Body of pancreas (tissue), 4 donors: ENCODE results near the gene PPP1R1B. TPM values are rescaled to one million over a fixed set of nuclear protein-coding genes. Genes with fewer than 3 reads are reported as not detected.
A peak's percentile ranks its signal among the peaks of the same experiment; 100 is the strongest.

ENCODE experiments used
- ATAC-seq: fragments of 150-250 bp; one replicate; pipeline ENCODE4 v1.9.1; 2016
- DNase-seq, 4 donors: peaks; one replicate each; pipeline ENCODE4 v3.0.0-alpha.2; 2019
- H3K27ac ChIP-seq, 4 donors: fragments of 200-600 bp; sonication (generic); 1 replicate in 3 of 4; 2 replicates in 1 of 4; pipeline versions ENCODE4 v1.5.1 to v1.6.1; 2016 to 2019; ENCODE audit warnings: mild to moderate bottlenecking in 1 of 4, mixed read lengths in 1 of 4, moderate library complexity in 1 of 4
- H3K27me3 ChIP-seq, 2 donors: fragments of 200-600 bp; sonication (generic); one replicate each; pipeline ENCODE4 v1.6.0; 2016; ENCODE audit warnings: mild to moderate bottlenecking in 1 of 2
- H3K36me3 ChIP-seq, 2 donors: fragments of 200-600 bp; sonication (generic); replicated peaks in 1 of 2; 2 replicates each; pipeline ENCODE4 v1.5.1; 2016; ENCODE audit warnings: low read depth in 2 of 2; ENCODE audit not compliant: insufficient read depth in 1 of 2
- H3K4me1 ChIP-seq: fragments of 200-600 bp; sonication (generic); one replicate; pipeline ENCODE4 v1.6.0; 2016
- H3K4me3 ChIP-seq, 2 donors: fragments of 200-600 bp; sonication (generic); 1 replicate in 1 of 2; 2 replicates in 1 of 2; pipeline ENCODE4 v1.5.1; 2016 to 2019
- H3K9me3 ChIP-seq, 3 donors: fragments of 200-600 bp; sonication (generic); 1 replicate in 2 of 3; 2 replicates in 1 of 3; pipeline ENCODE4 v1.5.1; 2016
- POLR2A ChIP-seq, 3 donors: fragments of 450-650 bp; IDR thresholded peaks; one replicate each; pipeline ENCODE4 v1.6.1; 2016; ENCODE audit warnings: antibody characterized with exemption in 3 of 3, mild to moderate bottlenecking in 2 of 3
- WGBS, 2 donors: methylation state at CpG; one replicate each; pipeline ENCODE4 v1.1.5; 2017; 5-methylcytosine and 5-hydroxymethylcytosine counted together
- intact Hi-C: fragments of 100-400 bp; cut with DNase I; formaldehyde crosslinking; loops from one replicate; pipeline ENCODE4 v1.15.1; 2023
- total RNA-seq, 2 donors: library from RNA; depleted of rRNA; stranded (reverse); fragments of >200 nt; gene quantifications; one replicate each; pipeline ENCODE4 v1.1.0, GENCODE V29; 2016
- TF ChIP-seq, protein P1 (sequence below), 7 experiments: fragments of 450-650 bp in 4 of 7; fragments of 200-600 bp in 3 of 7; sonication (generic) in 3 of 7; IDR thresholded peaks; one replicate each; pipeline ENCODE4 v1.5.1; 2016 to 2019; ENCODE audit warnings: antibody characterized with exemption in 7 of 7

PPP1R1B gene
- total RNA-seq, 2 donors from 2014 or later, result 38.4 to 75.8 TPM

- Histone ChIP-seq H3K4me3 (no peak overlapping the region), H3K4me1 (peaks cover 6% of the 10 kb centered on the region), H3K27ac (no peak overlapping the region), H3K36me3 (peaks cover 0 to 3% of the 10 kb centered on the region in 2 donors), H3K27me3 (no peaks in the 10 kb centered on the region), H3K9me3 (no peaks in the 10 kb centered on the region)
- DNase-seq (peak; percentile 57 to 73 (median 68)), ATAC-seq (peak; percentile 58)
- intact Hi-C loops, result no loop called here
- 43 to 47% methylated on average over 14 of the region's 14 CpGs for WGBS, 2 donors
- no peak for TF ChIP-seq POLR2A (IDR thresholded peaks at IDR 0.05)
- TF ChIP-seq, protein P1, sequence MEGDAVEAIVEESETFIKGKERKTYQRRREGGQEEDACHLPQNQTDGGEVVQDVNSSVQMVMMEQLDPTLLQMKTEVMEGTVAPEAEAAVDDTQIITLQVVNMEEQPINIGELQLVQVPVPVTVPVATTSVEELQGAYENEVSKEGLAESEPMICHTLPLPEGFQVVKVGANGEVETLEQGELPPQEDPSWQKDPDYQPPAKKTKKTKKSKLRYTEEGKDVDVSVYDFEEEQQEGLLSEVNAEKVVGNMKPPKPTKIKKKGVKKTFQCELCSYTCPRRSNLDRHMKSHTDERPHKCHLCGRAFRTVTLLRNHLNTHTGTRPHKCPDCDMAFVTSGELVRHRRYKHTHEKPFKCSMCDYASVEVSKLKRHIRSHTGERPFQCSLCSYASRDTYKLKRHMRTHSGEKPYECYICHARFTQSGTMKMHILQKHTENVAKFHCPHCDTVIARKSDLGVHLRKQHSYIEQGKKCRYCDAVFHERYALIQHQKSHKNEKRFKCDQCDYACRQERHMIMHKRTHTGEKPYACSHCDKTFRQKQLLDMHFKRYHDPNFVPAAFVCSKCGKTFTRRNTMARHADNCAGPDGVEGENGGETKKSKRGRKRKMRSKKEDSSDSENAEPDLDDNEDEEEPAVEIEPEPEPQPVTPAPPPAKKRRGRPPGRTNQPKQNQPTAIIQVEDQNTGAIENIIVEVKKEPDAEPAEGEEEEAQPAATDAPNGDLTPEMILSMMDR (IDR thresholded peaks at IDR 0.05), result peak; percentile 61 to 79 (median 69)
Observed at GRCh38 chr17:39653662-39654331, 27.0 kb downstream of the PPP1R1B start.

- Histone ChIP-seq H3K27me3 (no peaks in the 10 kb centered on the region), H3K9me3 (no peaks in the 10 kb centered on the region), H3K4me1 (peaks cover 6% of the 10 kb centered on the region), H3K4me3 (no peak overlapping the region), H3K36me3 (peaks cover 0 to 3% of the 10 kb centered on the region in 2 donors), H3K27ac (no peak overlapping the region)
- intact Hi-C loops, result no loop called here
- whole genome bisulfite sequencing, 2 donors, result 74 to 86% methylated on average over 2 of the region's 2 CpGs
- DNase-seq, result no peak
- no peak for TF ChIP-seq POLR2A (IDR thresholded peaks at IDR 0.05)
- TF ChIP-seq, protein P1 (IDR thresholded peaks at IDR 0.05), result no peak
- ATAC-seq, result no peak
Observed at GRCh38 chr17:39655105-39655504, 28.4 kb downstream of the PPP1R1B start.

- Histone ChIP-seq H3K9me3 (no peaks in the 10 kb centered on the region), H3K4me1 (peaks cover 5% of the 10 kb centered on the region), H3K27me3 (no peaks in the 10 kb centered on the region), H3K4me3 (no peak overlapping the region), H3K27ac (no peak overlapping the region), H3K36me3 (peaks cover 0 to 9% of the 10 kb centered on the region in 2 donors)
- no peak for ATAC-seq
- TF ChIP-seq POLR2A (IDR thresholded peaks at IDR 0.05), result no peak
- TF ChIP-seq, protein P1 (IDR thresholded peaks at IDR 0.05), result no peak
- DNase-seq, result no peak
- 93 to 95% methylated on average over 11 of the region's 11 CpGs for WGBS, 2 donors
- intact Hi-C loops, result no loop called here
Observed at GRCh38 chr17:39658346-39658745, 31.6 kb downstream of the PPP1R1B start.

- ATAC-seq (no peak), DNase-seq (no peak)
- Histone ChIP-seq H3K27ac (no peak overlapping the region), H3K9me3 (no peaks in the 10 kb centered on the region), H3K36me3 (peaks cover 0 to 9% of the 10 kb centered on the region in 2 donors), H3K27me3 (no peaks in the 10 kb centered on the region), H3K4me3 (no peak overlapping the region), H3K4me1 (peaks cover 3% of the 10 kb centered on the region)
- TF ChIP-seq, protein P1 (IDR thresholded peaks at IDR 0.05), result no peak
- no peak for TF ChIP-seq POLR2A (IDR thresholded peaks at IDR 0.05)
- intact Hi-C loops, result no loop called here
- 76 to 94% methylated on average over 2 to 3 of the region's 3 CpGs for WGBS, 2 donors
Observed at GRCh38 chr17:39658760-39659159, 32.0 kb downstream of the PPP1R1B start.
